Upper lobe of left lung (tissue), 4 donors: Measurements from ENCODE around the gene ITGA1.

ENCODE experiments used
- CTCF ChIP-seq, 6 experiments: fragments of 450-650 bp in 4 of 6; fragments of 200-600 bp in 2 of 6; sonication (generic) in 2 of 6; IDR thresholded peaks; one replicate each; pipeline ENCODE4 v1.5.1; 2016 to 2019; ENCODE audit warnings: antibody characterized with exemption in 6 of 6
- POLR2AphosphoS5 ChIP-seq, 2 donors: sonication (generic); formaldehyde crosslinking; IDR thresholded peaks; one replicate each; pipeline ENCODE4 v1.5.1; 2017; ENCODE audit warnings: antibody characterized with exemption in 2 of 2

GRCh38 chr5:52849544-52849943 lies 61.8 kb downstream of the ITGA1 start:
- TF ChIP-seq POLR2AphosphoS5 (IDR thresholded peaks at IDR 0.05) (no peak), CTCF (IDR thresholded peaks at IDR 0.05) (no peak)
